Esophagus squamous epithelium (tissue), 4 donors: ENCODE results near the gene MSMP.

Experiments
- POLR2A ChIP-seq, 4 donors: fragments of 450-650 bp; IDR thresholded peaks; one replicate each; pipeline ENCODE4 v1.6.1; 2017; ENCODE audit warnings: antibody characterized with exemption in 4 of 4, mild to moderate bottlenecking in 4 of 4, moderate library complexity in 3 of 4
- TF ChIP-seq, protein P1 (sequence below), 6 experiments: fragments of 450-650 bp in 4 of 6; fragments of 200-600 bp in 2 of 6; sonication (generic) in 2 of 6; IDR thresholded peaks; one replicate each; pipeline ENCODE4 v1.5.1; 2016 to 2019; ENCODE audit warnings: antibody characterized with exemption in 6 of 6, mild to moderate bottlenecking in 4 of 6, moderate library complexity in 4 of 6

DNA sequence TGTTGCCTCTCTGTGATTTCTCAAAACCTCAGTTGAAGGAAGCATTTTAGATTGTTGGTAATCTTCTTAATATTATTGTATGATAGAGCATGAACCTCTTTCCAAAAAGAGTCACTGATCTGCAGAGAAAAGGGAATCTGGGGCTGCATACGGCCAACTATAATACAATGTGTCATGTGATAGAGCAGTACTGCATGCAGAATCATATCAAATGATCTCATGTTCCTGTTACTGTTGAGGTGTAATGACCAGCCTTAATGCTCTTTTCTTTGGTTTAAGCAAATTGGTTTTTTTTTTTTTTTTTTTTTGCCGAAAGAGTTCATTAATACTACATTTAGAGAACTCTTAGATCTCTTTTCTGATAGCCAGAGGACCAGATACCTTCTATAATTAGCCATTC is 12.9 kb upstream of the MSMP start:
- TF ChIP-seq, protein P1, sequence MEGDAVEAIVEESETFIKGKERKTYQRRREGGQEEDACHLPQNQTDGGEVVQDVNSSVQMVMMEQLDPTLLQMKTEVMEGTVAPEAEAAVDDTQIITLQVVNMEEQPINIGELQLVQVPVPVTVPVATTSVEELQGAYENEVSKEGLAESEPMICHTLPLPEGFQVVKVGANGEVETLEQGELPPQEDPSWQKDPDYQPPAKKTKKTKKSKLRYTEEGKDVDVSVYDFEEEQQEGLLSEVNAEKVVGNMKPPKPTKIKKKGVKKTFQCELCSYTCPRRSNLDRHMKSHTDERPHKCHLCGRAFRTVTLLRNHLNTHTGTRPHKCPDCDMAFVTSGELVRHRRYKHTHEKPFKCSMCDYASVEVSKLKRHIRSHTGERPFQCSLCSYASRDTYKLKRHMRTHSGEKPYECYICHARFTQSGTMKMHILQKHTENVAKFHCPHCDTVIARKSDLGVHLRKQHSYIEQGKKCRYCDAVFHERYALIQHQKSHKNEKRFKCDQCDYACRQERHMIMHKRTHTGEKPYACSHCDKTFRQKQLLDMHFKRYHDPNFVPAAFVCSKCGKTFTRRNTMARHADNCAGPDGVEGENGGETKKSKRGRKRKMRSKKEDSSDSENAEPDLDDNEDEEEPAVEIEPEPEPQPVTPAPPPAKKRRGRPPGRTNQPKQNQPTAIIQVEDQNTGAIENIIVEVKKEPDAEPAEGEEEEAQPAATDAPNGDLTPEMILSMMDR (IDR thresholded peaks at IDR 0.05) = no peak
- no peak for TF ChIP-seq POLR2A (IDR thresholded peaks at IDR 0.05)
